WTC11 (cell line): Measurements from ENCODE around the gene KCNJ1.

Source experiments
- CREB1 ChIP-seq: sonication (generic); formaldehyde crosslinking; IDR thresholded peaks from 2 replicates; pipeline ENCODE4 v1.8.0; 2023; ENCODE audit warnings: mild to moderate bottlenecking, missing genetic modification reagents
- CREM ChIP-seq: sonication (generic); formaldehyde crosslinking; IDR thresholded peaks from 2 replicates; pipeline ENCODE4 v1.8.1; 2022; ENCODE audit warnings: mild to moderate bottlenecking, missing genetic modification reagents, moderate library complexity
- FOXK1 ChIP-seq: sonication (generic); formaldehyde crosslinking; IDR thresholded peaks from 2 replicates; pipeline ENCODE4 v1.8.0; 2022; ENCODE audit warnings: mild to moderate bottlenecking, moderate library complexity, missing genetic modification reagents
- NFYB ChIP-seq: sonication (generic); formaldehyde crosslinking; conservative IDR thresholded peaks from 2 replicates; pipeline ENCODE4 v1.8.0; 2022; ENCODE audit warnings: low read depth, missing genetic modification reagents
- NR2C2 ChIP-seq: sonication (generic); formaldehyde crosslinking; IDR thresholded peaks from 2 replicates; pipeline ENCODE4 v1.8.0; 2022; ENCODE audit warnings: mild to moderate bottlenecking, missing genetic modification reagents
- RELA ChIP-seq: sonication (generic); formaldehyde crosslinking; IDR thresholded peaks from 2 replicates; pipeline ENCODE4 v1.8.1; 2022; ENCODE audit warnings: missing genetic modification reagents, mild to moderate bottlenecking, borderline replicate concordance
- TF ChIP-seq, protein P1 (sequence below): sonication (generic); formaldehyde crosslinking; IDR thresholded peaks from 2 replicates; pipeline ENCODE4 v1.8.1; 2023; ENCODE audit warnings: mild to moderate bottlenecking, missing genetic modification reagents, moderate library complexity
- TF ChIP-seq, protein P2 (sequence below): fragments of 200-600 bp; IDR thresholded peaks from 2 replicates; pipeline ENCODE4 v1.8.0; 2022; ENCODE audit warnings: antibody characterized with exemption
- TF ChIP-seq, protein P3 (sequence below): fragments of 250-450 bp; sonication (Bioruptor Pico); IDR thresholded peaks from 2 replicates; pipeline ENCODE4 v2.1.2; 2022; ENCODE audit warnings: mild to moderate bottlenecking, moderate library complexity
- TF ChIP-seq, protein P4 (sequence below): sonication (generic); formaldehyde crosslinking; IDR thresholded peaks from 2 replicates; pipeline ENCODE4 v1.8.0; 2022; ENCODE audit warnings: mild to moderate bottlenecking, missing genetic modification reagents
- TF ChIP-seq, protein P5 (sequence below): fragments of 250-450 bp; sonication (Bioruptor Pico); conservative IDR thresholded peaks from 2 replicates; pipeline ENCODE4 v1.9.0; 2021; ENCODE audit warnings: mild to moderate bottlenecking

DNA sequence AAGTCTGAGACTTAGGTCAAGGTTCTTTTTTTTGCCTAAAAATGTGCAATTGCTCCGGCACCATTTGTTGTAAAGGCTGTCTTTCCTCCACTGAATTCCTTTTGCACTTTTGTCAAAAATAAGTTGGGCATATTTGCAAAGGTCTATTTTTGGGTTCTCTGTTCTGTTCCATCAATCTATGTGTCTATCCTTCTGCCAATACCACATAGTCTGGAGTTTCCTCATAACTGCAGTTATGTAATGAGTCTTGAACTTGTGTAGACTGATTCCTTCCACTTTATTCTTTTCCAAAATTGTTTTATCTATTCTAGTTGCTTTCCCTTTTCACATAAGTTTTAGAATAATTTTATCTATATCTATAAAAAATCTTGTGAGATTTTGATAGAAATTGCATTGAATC, 30.7 kb upstream of the KCNJ1 start:
- TF ChIP-seq, protein P1, sequence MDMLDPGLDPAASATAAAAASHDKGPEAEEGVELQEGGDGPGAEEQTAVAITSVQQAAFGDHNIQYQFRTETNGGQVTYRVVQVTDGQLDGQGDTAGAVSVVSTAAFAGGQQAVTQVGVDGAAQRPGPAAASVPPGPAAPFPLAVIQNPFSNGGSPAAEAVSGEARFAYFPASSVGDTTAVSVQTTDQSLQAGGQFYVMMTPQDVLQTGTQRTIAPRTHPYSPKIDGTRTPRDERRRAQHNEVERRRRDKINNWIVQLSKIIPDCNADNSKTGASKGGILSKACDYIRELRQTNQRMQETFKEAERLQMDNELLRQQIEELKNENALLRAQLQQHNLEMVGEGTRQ (CRISPR knock-in tag), result no peak
- TF ChIP-seq, protein P2, sequence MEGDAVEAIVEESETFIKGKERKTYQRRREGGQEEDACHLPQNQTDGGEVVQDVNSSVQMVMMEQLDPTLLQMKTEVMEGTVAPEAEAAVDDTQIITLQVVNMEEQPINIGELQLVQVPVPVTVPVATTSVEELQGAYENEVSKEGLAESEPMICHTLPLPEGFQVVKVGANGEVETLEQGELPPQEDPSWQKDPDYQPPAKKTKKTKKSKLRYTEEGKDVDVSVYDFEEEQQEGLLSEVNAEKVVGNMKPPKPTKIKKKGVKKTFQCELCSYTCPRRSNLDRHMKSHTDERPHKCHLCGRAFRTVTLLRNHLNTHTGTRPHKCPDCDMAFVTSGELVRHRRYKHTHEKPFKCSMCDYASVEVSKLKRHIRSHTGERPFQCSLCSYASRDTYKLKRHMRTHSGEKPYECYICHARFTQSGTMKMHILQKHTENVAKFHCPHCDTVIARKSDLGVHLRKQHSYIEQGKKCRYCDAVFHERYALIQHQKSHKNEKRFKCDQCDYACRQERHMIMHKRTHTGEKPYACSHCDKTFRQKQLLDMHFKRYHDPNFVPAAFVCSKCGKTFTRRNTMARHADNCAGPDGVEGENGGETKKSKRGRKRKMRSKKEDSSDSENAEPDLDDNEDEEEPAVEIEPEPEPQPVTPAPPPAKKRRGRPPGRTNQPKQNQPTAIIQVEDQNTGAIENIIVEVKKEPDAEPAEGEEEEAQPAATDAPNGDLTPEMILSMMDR, result no peak
- no peak for TF ChIP-seq RELA (CRISPR knock-in tag)
- TF ChIP-seq, protein P3, sequence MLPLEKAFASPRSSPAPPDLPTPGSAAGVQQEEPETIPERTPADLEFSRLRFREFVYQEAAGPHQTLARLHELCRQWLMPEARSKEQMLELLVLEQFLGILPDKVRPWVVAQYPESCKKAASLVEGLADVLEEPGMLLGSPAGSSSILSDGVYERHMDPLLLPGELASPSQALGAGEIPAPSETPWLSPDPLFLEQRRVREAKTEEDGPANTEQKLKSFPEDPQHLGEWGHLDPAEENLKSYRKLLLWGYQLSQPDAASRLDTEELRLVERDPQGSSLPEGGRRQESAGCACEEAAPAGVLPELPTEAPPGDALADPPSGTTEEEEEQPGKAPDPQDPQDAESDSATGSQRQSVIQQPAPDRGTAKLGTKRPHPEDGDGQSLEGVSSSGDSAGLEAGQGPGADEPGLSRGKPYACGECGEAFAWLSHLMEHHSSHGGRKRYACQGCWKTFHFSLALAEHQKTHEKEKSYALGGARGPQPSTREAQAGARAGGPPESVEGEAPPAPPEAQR (CRISPR knock-in tag), result no peak
- TF ChIP-seq CREB1, result no peak
- TF ChIP-seq, protein P4, sequence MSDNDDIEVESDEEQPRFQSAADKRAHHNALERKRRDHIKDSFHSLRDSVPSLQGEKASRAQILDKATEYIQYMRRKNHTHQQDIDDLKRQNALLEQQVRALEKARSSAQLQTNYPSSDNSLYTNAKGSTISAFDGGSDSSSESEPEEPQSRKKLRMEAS (CRISPR knock-in tag), result no peak
- TF ChIP-seq CREM, result no peak
- TF ChIP-seq, protein P5, sequence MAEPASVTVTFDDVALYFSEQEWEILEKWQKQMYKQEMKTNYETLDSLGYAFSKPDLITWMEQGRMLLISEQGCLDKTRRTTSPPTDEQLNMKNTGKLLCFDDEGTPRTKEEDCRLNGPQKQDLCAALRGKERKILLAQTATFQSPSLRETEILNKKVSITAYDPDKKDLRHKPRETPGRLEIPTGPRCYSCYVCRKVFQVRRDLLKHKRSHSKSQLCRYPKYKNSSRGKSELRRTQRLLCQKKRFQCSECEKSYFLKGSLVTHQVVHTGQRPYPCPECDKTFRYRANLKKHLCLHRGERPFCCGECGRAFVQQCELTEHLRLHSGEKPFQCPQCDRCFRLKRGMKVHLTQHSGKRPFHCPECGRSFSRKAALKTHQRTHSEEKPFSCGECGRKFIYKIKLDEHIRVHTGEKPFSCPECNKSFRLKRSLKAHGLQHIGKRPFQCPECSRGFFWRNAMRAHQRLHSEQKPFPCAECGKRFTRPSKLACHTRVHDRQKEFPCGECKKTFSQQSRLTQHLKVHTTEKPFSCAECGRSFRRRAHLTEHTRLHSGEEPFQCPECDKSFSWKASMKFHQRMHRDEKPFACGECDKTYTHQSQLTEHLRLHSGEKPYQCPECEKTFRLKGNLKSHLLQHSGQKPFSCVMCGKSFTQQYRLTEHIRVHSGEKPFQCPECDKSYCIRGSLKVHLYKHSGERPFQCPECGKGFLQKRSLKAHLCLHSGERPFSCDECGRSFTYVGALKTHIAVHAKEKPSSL, result no peak
- no peak for TF ChIP-seq FOXK1 (CRISPR knock-in tag)
- no peak for TF ChIP-seq NR2C2 (CRISPR knock-in tag)
- no peak for TF ChIP-seq NFYB (CRISPR knock-in tag)
